ENCODE data around the gene AVPR2. TPM values are rescaled to one million over a fixed set of nuclear protein-coding genes. Genes with fewer than 3 reads are reported as not detected.

The AVPR2 gene
- total RNA-seq, 4 donors from 2014 or later, result 2.1 to 9.3 (median 5.7) TPM

DNA sequence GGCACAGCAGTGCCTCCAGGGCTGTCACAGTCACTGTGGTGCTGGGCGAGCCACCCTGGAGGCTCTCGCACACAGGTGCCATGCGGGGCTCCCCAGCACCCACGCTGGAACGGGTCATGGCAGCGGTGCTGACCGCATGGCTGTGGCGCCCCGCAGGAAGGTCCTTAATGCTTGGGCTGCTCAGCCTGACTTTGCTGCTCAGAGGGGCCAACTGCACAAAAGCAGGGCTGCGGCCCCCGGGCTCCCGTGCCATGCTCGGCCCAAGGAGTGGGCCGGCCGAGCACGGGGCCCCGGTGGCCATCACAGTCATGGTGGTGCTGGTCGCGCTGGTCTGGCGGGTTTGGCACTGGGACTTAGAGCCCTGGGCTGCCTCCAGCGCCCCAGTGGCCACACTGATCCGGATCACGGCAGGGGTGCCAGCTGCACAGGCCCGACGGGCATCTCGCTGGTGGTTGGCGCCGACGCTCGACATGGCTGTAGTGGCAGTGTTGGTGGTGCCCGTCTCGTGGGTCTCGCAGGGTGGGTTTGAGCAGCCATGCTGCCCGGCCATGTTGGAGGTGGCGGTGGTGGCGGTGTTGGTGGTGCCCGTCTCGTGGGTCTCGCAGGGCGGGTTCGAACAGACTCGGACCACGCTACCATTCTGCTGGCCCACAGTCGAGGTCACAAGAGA, 50.2 kb downstream of the AVPR2 start:
- H3K36me3 ChIP-seq, result peaks cover 4 to 94% (median 5%) of the 10 kb centered on the region in 3 donors
- no peak overlapping the region for H3K27ac ChIP-seq
- H3K4me3 ChIP-seq, result no peak overlapping the region

DNA sequence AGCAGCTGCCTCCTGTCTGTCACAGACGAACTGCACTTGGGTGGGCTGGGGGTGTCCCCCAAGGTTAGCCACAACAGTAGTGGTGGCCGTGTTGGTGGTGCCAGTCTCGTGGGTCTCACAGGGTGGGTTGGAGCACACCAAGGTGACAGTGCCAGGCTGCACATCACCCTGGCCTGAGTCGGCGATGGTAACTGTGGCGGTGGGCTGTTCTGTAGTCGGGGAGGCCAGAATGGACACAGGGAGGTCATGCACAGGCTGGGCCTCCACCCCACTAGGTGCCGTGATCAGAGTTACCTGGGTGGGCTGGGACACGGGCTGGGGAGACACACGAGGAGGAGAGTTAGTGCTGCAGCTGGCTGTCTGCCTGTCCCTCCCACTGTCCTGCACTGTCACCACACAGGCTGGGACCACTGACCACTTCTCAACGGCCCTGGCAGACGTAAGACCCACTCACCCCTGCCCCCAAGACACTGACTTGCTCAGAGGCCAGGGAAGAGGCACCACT, 50.8 kb downstream of the AVPR2 start:
- DNase-seq (ENCODE audit: low spot score in 2 of 2), result no peak
- Histone ChIP-seq H3K27me3 (no peaks in the 10 kb centered on the region), H3K27ac (no peak overlapping the region), H3K4me1 (peaks cover 0 to 11% (median 0%) of the 10 kb centered on the region in 4 donors), H3K36me3 (peaks cover 4 to 94% (median 5%) of the 10 kb centered on the region in 3 donors), H3K9me3 (no peaks in the 10 kb centered on the region), H3K4me3 (no peak overlapping the region)
- 78% methylated on average over 8 of the region's 12 CpGs; no CpG with 5 or more reads in 1 of the 2 donors for WGBS, 2 donors
- no peak for TF ChIP-seq EP300 (IDR thresholded peaks at IDR 0.05)

More for the DNA sequence above, 50.2 kb downstream of the AVPR2 start:
- WGBS, 2 donors, result 94% methylated on average over 13 of the region's 44 CpGs; no CpG with 5 or more reads in 1 of the 2 donors
- Histone ChIP-seq H3K9me3 (no peaks in the 10 kb centered on the region), H3K27me3 (no peaks in the 10 kb centered on the region), H3K4me1 (peaks cover 0 to 17% (median 0%) of the 10 kb centered on the region in 4 donors)
- TF ChIP-seq EP300 (IDR thresholded peaks at IDR 0.05) (no peak), POLR2A (IDR thresholded peaks at IDR 0.05) (no peak)
- DNase-seq (ENCODE audit: low spot score in 2 of 2), result no peak

DNA sequence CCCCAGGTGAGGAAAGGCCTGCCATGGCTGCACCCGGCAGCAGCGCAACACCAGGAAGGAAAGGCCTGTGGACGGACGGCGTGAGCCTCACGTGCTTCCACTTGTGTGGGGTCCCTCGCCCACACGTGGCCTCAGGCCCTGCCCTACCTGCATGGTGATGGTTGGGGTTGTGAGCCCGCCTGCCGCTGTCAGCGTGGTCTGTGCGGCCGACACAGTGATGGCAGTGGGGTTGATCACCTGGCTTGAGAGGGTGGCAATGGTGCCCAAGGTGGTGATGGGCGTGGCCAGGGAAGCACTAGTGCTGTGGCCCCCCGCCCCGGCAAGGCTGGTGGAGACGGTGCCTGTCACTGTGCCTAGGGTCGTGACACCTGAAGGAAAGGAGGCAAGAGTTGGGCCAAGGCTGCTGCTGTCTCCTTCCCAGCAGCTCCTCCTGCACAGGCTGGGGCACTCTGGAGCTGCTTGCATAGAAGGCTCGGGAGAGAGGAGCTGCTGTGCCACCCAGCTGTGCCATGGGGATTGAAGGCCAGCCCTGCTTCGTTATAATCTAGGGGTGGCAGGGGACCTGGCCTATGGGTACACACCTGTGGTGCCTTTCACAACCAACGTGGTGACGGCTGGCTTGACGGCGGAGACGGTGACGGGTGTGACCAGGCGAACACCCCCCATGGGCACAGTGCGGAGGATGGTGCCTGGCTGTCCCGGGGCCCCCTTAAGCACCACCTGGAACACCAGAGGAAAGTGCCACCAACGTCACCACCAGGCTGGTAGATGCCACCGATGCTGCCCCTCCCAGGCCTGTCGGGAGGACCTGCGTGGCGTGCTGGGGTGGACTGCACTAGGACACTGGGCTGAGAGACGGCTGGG, 51.8 kb downstream of the AVPR2 start:
- H3K36me3 ChIP-seq, result peaks cover 4 to 94% (median 5%) of the 10 kb centered on the region in 3 donors
- no peaks in the 10 kb centered on the region for H3K9me3 ChIP-seq
- H3K4me3 ChIP-seq, result no peak overlapping the region
- TF ChIP-seq, protein P1, sequence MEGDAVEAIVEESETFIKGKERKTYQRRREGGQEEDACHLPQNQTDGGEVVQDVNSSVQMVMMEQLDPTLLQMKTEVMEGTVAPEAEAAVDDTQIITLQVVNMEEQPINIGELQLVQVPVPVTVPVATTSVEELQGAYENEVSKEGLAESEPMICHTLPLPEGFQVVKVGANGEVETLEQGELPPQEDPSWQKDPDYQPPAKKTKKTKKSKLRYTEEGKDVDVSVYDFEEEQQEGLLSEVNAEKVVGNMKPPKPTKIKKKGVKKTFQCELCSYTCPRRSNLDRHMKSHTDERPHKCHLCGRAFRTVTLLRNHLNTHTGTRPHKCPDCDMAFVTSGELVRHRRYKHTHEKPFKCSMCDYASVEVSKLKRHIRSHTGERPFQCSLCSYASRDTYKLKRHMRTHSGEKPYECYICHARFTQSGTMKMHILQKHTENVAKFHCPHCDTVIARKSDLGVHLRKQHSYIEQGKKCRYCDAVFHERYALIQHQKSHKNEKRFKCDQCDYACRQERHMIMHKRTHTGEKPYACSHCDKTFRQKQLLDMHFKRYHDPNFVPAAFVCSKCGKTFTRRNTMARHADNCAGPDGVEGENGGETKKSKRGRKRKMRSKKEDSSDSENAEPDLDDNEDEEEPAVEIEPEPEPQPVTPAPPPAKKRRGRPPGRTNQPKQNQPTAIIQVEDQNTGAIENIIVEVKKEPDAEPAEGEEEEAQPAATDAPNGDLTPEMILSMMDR (IDR thresholded peaks at IDR 0.05), result no peak
- no peak for TF ChIP-seq EP300 (IDR thresholded peaks at IDR 0.05)
- TF ChIP-seq POLR2A (IDR thresholded peaks at IDR 0.05), result no peak
- H3K27ac ChIP-seq, result no peak overlapping the region
- DNase-seq (ENCODE audit: low spot score in 2 of 2), result no peak
- H3K27me3 ChIP-seq, result no peaks in the 10 kb centered on the region
- peaks cover 0 to 10% (median 0%) of the 10 kb centered on the region in 4 donors for H3K4me1 ChIP-seq
- WGBS, 2 donors, result 85 to 90% methylated on average over 8 to 24 of the region's 35 CpGs

Other genes starting within 250 kb of the AVPR2 start
- 1 to 10 TPM in 2 of 4 donors, under 1 TPM in 1, not detected in 1; 0.63 to 4.5 (median 3.6) TPM for gene PNCK, start 230.9 kb upstream of the AVPR2 start, total RNA-seq
- 10 to 100 TPM; 14.4 to 26.7 (median 21.9) TPM for gene SLC6A8, start 216.7 kb upstream of the AVPR2 start, total RNA-seq
- gene BCAP31, start 180.3 kb upstream of the AVPR2 start, total RNA-seq, result 100 to 1,000 TPM in 3 of 4 donors, 10 to 100 TPM in 1; 99.0 to 126 (median 114) TPM
- 10 to 100 TPM; 13.0 to 36.6 (median 15.0) TPM for gene ABCD1, start 179.8 kb upstream of the AVPR2 start, total RNA-seq
- gene PLXNB3, start 140.4 kb upstream of the AVPR2 start, total RNA-seq, result 10 to 100 TPM; 45.4 to 77.7 (median 50.3) TPM
- gene SRPK3, start 123.6 kb upstream of the AVPR2 start, total RNA-seq, result 1 to 10 TPM in 2 of 4 donors, under 1 TPM in 2; 0.87 to 5.1 (median 1.4) TPM
- 100 to 1,000 TPM in 1 of 4 donors, 10 to 100 TPM in 3; 48.9 to 101 (median 83.2) TPM for gene IDH3G, start 110.3 kb upstream of the AVPR2 start, total RNA-seq
- 100 to 1,000 TPM in 3 of 4 donors, 10 to 100 TPM in 1; 93.6 to 156 (median 131) TPM for gene SSR4, start 110.0 kb upstream of the AVPR2 start, total RNA-seq
- gene PDZD4, start 74.1 kb upstream of the AVPR2 start, total RNA-seq, result 10 to 100 TPM; 19.9 to 24.6 (median 21.2) TPM
- gene L1CAM, start 18.5 kb upstream of the AVPR2 start, total RNA-seq, result 10 to 100 TPM; 23.7 to 53.7 (median 46.3) TPM
- gene ARHGAP4, start 21.6 kb downstream of the AVPR2 start, total RNA-seq, result 10 to 100 TPM; 23.0 to 90.9 (median 32.7) TPM
- 100 to 1,000 TPM in 1 of 4 donors, 10 to 100 TPM in 3; 48.0 to 152 (median 73.8) TPM for gene NAA10, start 30.4 kb downstream of the AVPR2 start, total RNA-seq
- gene RENBP, start 40.0 kb downstream of the AVPR2 start, total RNA-seq, result 10 to 100 TPM; 12.1 to 28.8 (median 17.8) TPM
- gene HCFC1, start 67.1 kb downstream of the AVPR2 start, total RNA-seq, result 10 to 100 TPM; 42.6 to 52.2 (median 48.9) TPM
- 10 to 100 TPM in 2 of 4 donors, 1 to 10 TPM in 2; 4.2 to 16.4 (median 9.6) TPM for gene TMEM187, start 68.1 kb downstream of the AVPR2 start, total RNA-seq
- gene IRAK1, start 115.2 kb downstream of the AVPR2 start, total RNA-seq, result 100 to 1,000 TPM in 1 of 4 donors, 10 to 100 TPM in 3; 50.7 to 127 (median 64.4) TPM
- 10 to 100 TPM; 71.6 to 96.5 (median 83.1) TPM for gene MECP2, start 193.0 kb downstream of the AVPR2 start, total RNA-seq
- not detected for gene OPN1LW, start 239.6 kb downstream of the AVPR2 start, total RNA-seq